Ovary (tissue), 3 donors: ENCODE measurements around the gene ZNF236.

Source experiments
- CTCF ChIP-seq, 3 donors: fragments of 450-650 bp in 2 of 3; fragments of 200-600 bp in 1 of 3; IDR thresholded peaks; one replicate each; pipeline versions ENCODE4 v1.5.1 to v1.8.0; 2016 to 2022; ENCODE audit warnings: antibody characterized with exemption in 3 of 3, mild to moderate bottlenecking in 1 of 3
- POLR2A ChIP-seq: fragments of 450-650 bp; IDR thresholded peaks from one replicate; pipeline ENCODE4 v1.6.1; 2017; ENCODE audit warnings: antibody characterized with exemption, mild to moderate bottlenecking, moderate library complexity
- donor health status: DM: no; HTN: no; CAD: no.

GRCh38 chr18:76959605-76960004 is 137.2 kb downstream of the ZNF236 start:
- TF ChIP-seq CTCF (IDR thresholded peaks at IDR 0.05) = no peak
- TF ChIP-seq POLR2A = no peak
